Progenitor cell of endocrine pancreas (in vitro differentiated cells): Measurements from ENCODE around the gene CRABP1. TPM values are rescaled to one million over a fixed set of nuclear protein-coding genes. Genes with fewer than 3 reads are reported as not detected.

Experiments
- DNase-seq: peaks from one replicate; pipeline ENCODE4 v3.0.0; 2021; ENCODE audit warnings: low spot score; ENCODE audit not compliant: unreplicated experiment
- H3K27ac Mint-ChIP-seq: 2 replicates; pipeline ENCODE4 v1.8.0; 2021; ENCODE audit warnings: mild to moderate bottlenecking, moderate library complexity, mixed read lengths
- H3K27me3 Mint-ChIP-seq: 2 replicates; pipeline ENCODE4 v1.8.0; 2021; ENCODE audit warnings: mixed read lengths
- H3K36me3 Mint-ChIP-seq: 2 replicates; pipeline ENCODE4 v1.8.0; 2022; ENCODE audit warnings: mixed read lengths; ENCODE audit not compliant: insufficient read depth
- H3K4me1 Mint-ChIP-seq: 2 replicates; pipeline ENCODE4 v1.8.0; 2021; ENCODE audit warnings: low read depth, mixed read lengths
- H3K4me3 Mint-ChIP-seq: 2 replicates; pipeline ENCODE4 v1.8.0; 2021; ENCODE audit warnings: low read depth, mild to moderate bottlenecking, moderate library complexity, mixed read lengths
- H3K9me3 Mint-ChIP-seq: 2 replicates; pipeline ENCODE4 v1.8.0; 2021; ENCODE audit warnings: low read depth, mixed read lengths
- CTCF ChIP-seq: fragments of 200-600 bp; sonication (generic); IDR thresholded peaks from one replicate; pipeline ENCODE4 v1.5.0; 2021; ENCODE audit warnings: antibody characterized with exemption, mild to moderate bottlenecking; ENCODE audit not compliant: unreplicated experiment
- total RNA-seq: library from RNA; stranded (reverse); gene quantifications from 2 replicates; pipeline ENCODE4 v1.2.1, GENCODE V29; 2021

Gene CRABP1
- total RNA-seq, 1 donor from 2014 or later: 1.1 TPM

GRCh38 chr15:78301326-78301725 lies 38.8 kb upstream of the CRABP1 start:
- H3K27ac Mint-ChIP-seq: peak overlapping the region; percentile 13
- TF ChIP-seq CTCF: no peak
- peaks cover 24% of the 10 kb centered on the region for H3K27me3 Mint-ChIP-seq
- peak overlapping the region; percentile 37 for H3K4me3 Mint-ChIP-seq
- peaks cover 12% of the 10 kb centered on the region for H3K4me1 Mint-ChIP-seq
- H3K9me3 Mint-ChIP-seq: no peaks in the 10 kb centered on the region
- no peak for DNase-seq
- no peaks in the 10 kb centered on the region for H3K36me3 Mint-ChIP-seq

- TF ChIP-seq CTCF: no peak
- H3K4me3 Mint-ChIP-seq: no peak overlapping the region
- no peak overlapping the region for H3K27ac Mint-ChIP-seq
- H3K27me3 Mint-ChIP-seq: peaks cover 25% of the 10 kb centered on the region
- peaks cover 12% of the 10 kb centered on the region for H3K4me1 Mint-ChIP-seq
- DNase-seq: no peak
- H3K36me3 Mint-ChIP-seq: no peaks in the 10 kb centered on the region
- no peaks in the 10 kb centered on the region for H3K9me3 Mint-ChIP-seq
Observed at GRCh38 chr15:78301828-78302227, 38.3 kb upstream of the CRABP1 start.

GRCh38 chr15:78302579-78303312 lies 37.4 kb upstream of the CRABP1 start:
- Mint-ChIP-seq H3K9me3 (no peaks in the 10 kb centered on the region), H3K4me1 (peaks cover 12% of the 10 kb centered on the region), H3K27ac (no peak overlapping the region), H3K36me3 (no peaks in the 10 kb centered on the region), H3K4me3 (no peak overlapping the region), H3K27me3 (peaks cover 25% of the 10 kb centered on the region)
- no peak for DNase-seq
- no peak for TF ChIP-seq CTCF

GRCh38 chr15:78304216-78305066 lies 35.7 kb upstream of the CRABP1 start:
- Mint-ChIP-seq H3K27ac (peak overlapping the region; percentile 49), H3K36me3 (no peaks in the 10 kb centered on the region), H3K4me1 (peaks cover 3% of the 10 kb centered on the region), H3K27me3 (peaks cover 35% of the 10 kb centered on the region), H3K9me3 (no peaks in the 10 kb centered on the region), H3K4me3 (no peak overlapping the region)
- TF ChIP-seq CTCF: no peak
- no peak for DNase-seq

DNA sequence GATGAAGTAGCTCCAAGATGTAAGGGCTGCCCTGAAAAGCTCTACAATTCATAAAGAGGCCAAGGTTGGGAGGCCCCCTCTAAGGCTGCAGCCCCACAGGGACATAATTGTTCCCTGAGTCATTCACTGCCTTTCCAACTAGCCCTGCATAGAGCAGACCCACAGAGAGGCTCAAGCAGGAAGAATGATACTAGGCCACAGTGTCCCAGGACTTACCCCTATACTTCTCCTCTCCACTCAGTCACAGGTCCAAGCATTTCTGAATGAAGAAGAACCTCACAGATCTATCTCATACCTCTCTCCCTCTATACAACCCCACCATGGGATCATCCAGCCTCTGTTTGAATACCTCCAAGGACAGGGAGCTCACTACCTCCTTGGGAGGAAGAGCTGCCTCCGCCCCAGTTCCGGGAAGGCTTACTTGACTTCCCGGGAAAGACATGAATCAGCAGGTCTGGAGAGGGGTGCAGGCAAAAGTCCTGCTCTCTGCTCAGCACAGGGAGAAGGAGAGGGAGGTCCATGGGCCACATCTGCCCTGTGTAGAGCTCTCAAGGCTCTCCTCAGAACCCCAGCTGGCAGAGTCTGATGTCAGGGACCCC lies 33.9 kb upstream of the CRABP1 start:
- H3K36me3 Mint-ChIP-seq: no peaks in the 10 kb centered on the region
- no peak for TF ChIP-seq CTCF
- no peak for DNase-seq
- no peaks in the 10 kb centered on the region for H3K9me3 Mint-ChIP-seq
- H3K27ac Mint-ChIP-seq: no peak overlapping the region
- no peak overlapping the region for H3K4me3 Mint-ChIP-seq
- peaks cover 1% of the 10 kb centered on the region for H3K4me1 Mint-ChIP-seq
- peaks cover 34% of the 10 kb centered on the region for H3K27me3 Mint-ChIP-seq
